ENCODE data around the gene CDKN2B-AS1. TPM values are rescaled to one million over a fixed set of nuclear protein-coding genes. Genes with fewer than 3 reads are reported as not detected.

Gene CDKN2B-AS1
- total RNA-seq, 4 donors from 2014 or later: 22.7 to 129 (median 52.0) TPM

DNA sequence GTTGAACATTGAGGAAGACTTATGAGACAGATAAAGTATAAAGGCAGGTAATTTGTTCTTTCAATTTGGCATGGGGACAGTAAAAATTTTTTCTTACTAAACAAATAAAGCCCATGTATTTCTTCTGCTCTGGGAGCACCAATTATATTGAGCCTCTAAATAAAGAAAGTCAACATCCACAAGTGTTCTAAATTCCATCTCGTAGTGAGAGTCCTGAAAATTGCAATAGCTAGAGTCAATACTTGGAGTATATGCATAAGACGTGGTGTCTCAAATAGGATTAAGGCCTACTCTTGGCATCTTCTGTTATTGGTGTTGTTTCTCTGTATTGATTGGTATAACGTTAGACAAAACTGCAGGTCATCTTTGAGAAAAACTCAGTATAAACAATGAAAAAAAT lies 135.0 kb downstream of the CDKN2B-AS1 start:
- TF ChIP-seq, protein P1, sequence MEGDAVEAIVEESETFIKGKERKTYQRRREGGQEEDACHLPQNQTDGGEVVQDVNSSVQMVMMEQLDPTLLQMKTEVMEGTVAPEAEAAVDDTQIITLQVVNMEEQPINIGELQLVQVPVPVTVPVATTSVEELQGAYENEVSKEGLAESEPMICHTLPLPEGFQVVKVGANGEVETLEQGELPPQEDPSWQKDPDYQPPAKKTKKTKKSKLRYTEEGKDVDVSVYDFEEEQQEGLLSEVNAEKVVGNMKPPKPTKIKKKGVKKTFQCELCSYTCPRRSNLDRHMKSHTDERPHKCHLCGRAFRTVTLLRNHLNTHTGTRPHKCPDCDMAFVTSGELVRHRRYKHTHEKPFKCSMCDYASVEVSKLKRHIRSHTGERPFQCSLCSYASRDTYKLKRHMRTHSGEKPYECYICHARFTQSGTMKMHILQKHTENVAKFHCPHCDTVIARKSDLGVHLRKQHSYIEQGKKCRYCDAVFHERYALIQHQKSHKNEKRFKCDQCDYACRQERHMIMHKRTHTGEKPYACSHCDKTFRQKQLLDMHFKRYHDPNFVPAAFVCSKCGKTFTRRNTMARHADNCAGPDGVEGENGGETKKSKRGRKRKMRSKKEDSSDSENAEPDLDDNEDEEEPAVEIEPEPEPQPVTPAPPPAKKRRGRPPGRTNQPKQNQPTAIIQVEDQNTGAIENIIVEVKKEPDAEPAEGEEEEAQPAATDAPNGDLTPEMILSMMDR (IDR thresholded peaks at IDR 0.05): no peak
- TF ChIP-seq POLR2A (IDR thresholded peaks at IDR 0.05): no peak
- Histone ChIP-seq H3K9me3 (no peaks in the 10 kb centered on the region), H3K36me3 (no peaks in the 10 kb centered on the region), H3K27ac (no peak overlapping the region), H3K4me3 (no peak overlapping the region), H3K27me3 (no peaks in the 10 kb centered on the region), H3K4me1 (no peaks in the 10 kb centered on the region)
- DNase-seq: no peak

DNA sequence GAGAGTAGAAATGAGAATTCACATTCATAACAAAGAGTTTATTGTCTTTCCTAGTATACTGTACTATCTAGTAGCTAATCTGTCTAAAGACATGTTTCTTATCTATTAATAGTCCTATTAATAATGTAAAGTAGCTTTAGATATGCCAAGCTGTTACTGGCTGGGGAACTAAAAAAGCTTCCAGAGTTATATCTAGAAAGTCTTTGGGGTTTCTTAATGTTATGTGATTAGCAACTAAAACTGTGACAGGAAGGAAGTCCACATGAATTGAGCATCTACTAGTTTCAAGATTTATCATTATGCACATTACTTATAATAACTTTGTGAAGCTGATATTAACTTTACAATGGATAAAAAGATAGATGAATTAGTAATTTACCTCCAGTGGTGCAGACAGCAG lies 137.2 kb downstream of the CDKN2B-AS1 start:
- no peaks in the 10 kb centered on the region for H3K27me3 ChIP-seq
- H3K9me3 ChIP-seq: no peaks in the 10 kb centered on the region
- no peaks in the 10 kb centered on the region for H3K36me3 ChIP-seq
- TF ChIP-seq, protein P1 (IDR thresholded peaks at IDR 0.05): no peak
- no peak for TF ChIP-seq POLR2A (IDR thresholded peaks at IDR 0.05)
- no peak for DNase-seq
- no peaks in the 10 kb centered on the region for H3K4me1 ChIP-seq
- H3K4me3 ChIP-seq: no peak overlapping the region
- no peak overlapping the region for H3K27ac ChIP-seq

- H3K36me3 ChIP-seq: no peaks in the 10 kb centered on the region
- no peaks in the 10 kb centered on the region for H3K27me3 ChIP-seq
- H3K9me3 ChIP-seq: no peaks in the 10 kb centered on the region
- no peaks in the 10 kb centered on the region for H3K4me1 ChIP-seq
- no peak for DNase-seq
- no peak overlapping the region for H3K4me3 ChIP-seq
- no peak overlapping the region for H3K27ac ChIP-seq
- TF ChIP-seq POLR2A (IDR thresholded peaks at IDR 0.05): no peak
- TF ChIP-seq, protein P1 (IDR thresholded peaks at IDR 0.05): no peak
Observed at GRCh38 chr9:22134390-22134789, 139.8 kb downstream of the CDKN2B-AS1 start.

DNA sequence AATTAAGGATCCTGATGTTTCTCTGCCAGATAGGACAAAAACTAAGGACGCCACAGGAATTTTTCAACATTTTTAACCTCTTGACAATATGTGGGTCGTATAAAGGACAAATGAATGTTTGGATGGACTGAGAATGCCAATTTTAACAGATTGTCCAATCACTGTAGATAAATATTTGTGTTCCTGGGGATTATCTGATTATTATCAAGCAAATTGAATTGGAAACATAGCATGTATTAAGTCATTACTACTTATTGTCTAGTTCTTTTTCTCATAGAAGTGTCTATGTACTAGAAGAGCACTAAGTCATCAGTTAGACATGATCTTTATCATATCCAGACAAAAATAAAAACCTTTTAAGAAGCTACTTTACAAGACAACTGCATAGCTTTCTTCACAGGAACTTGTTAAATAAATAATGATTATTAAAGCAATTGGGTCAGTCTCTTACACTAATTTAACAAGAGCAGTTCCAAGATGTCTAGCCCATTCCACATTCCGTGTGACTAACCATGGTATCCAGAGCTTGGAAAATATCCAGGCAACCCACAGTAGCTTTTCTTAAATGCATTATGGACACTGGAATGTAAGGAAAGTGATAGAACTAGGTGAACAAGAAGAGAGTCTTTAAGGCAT lies 142.0 kb downstream of the CDKN2B-AS1 start:
- TF ChIP-seq, protein P1 (IDR thresholded peaks at IDR 0.05): no peak
- TF ChIP-seq POLR2A (IDR thresholded peaks at IDR 0.05): no peak
- DNase-seq: no peak
- H3K9me3 ChIP-seq: no peaks in the 10 kb centered on the region
- H3K27me3 ChIP-seq: no peaks in the 10 kb centered on the region
- H3K27ac ChIP-seq: no peak overlapping the region
- no peaks in the 10 kb centered on the region for H3K36me3 ChIP-seq
- H3K4me1 ChIP-seq: no peaks in the 10 kb centered on the region
- no peak overlapping the region for H3K4me3 ChIP-seq

DNA sequence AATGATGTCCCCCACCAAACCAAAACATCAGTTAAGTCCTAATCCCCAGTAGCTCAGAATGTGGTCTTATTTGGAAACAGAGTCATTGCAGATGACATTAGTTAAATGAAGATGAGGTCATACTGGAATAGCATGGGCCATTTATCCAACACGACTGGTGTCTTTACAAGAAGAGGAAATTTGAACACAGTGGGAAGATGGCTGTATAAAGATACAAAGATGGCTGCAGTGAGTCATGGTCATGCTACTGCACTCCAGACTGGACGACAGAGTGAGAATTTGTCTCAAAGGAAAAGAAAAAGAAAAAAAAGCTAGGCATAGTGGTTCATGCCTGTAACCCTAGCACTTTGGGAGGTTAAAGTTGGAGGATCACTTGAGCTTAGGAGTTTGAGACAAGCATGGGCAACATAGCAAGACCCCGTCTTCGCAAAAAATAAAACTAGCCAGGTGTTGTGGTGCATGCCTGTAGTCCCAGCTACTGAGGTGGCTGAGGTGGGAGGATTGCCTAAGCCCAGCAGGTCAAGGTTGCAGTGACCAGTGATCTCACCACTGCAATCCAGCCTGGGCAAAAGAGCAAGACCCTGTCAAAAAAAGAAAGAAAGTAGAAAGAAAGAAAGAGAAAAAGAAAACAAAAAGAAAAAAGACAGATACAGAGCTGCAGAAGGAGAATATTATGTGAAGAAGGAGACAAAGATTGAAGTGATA lies 144.5 kb downstream of the CDKN2B-AS1 start:
- TF ChIP-seq POLR2A (IDR thresholded peaks at IDR 0.05): no peak
- TF ChIP-seq, protein P1 (IDR thresholded peaks at IDR 0.05): no peak
- no peak for DNase-seq
- no peaks in the 10 kb centered on the region for H3K4me1 ChIP-seq
- no peak overlapping the region for H3K27ac ChIP-seq
- H3K27me3 ChIP-seq: no peaks in the 10 kb centered on the region
- H3K4me3 ChIP-seq: no peak overlapping the region
- no peaks in the 10 kb centered on the region for H3K9me3 ChIP-seq
- H3K36me3 ChIP-seq: no peaks in the 10 kb centered on the region

All from Peyer's patch (tissue), 4 donors.